Stimulated activated CD4-positive, alpha-beta T cell treated with anti-CD3 and anti-CD28 coated beads, Interleukin-2, amount 100 ng/mL, for 24 hours (primary cell): ENCODE measurements around the gene NINJ1.
A peak's percentile ranks its signal among the peaks of the same experiment; 100 is the strongest.
"Not testable (repeated sequence)": the region's sequence is repeated elsewhere in the genome, so short reads cannot be mapped to it uniquely, and the experiment has no call there.

Experiments used
- DNase-seq, 2 donors: peaks; one replicate each; pipeline ENCODE4 v3.0.0-alpha.2; 2020

Gene NINJ1

GRCh38 chr9:93118863-93119702 is 15.0 kb downstream of the NINJ1 start:
- no peak for DNase-seq

GRCh38 chr9:93117924-93118862 is 15.9 kb downstream of the NINJ1 start:
- no peak for DNase-seq

- not testable (repeated sequence) for DNase-seq
Measured at GRCh38 chr9:93117521-93117920, 16.5 kb downstream of the NINJ1 start.

GRCh38 chr9:93116072-93116961 is 17.7 kb downstream of the NINJ1 start:
- DNase-seq, result no peak

- no peak for DNase-seq
Measured at GRCh38 chr9:93115486-93116071, 18.5 kb downstream of the NINJ1 start.

GRCh38 chr9:93114984-93115335 is 19.1 kb downstream of the NINJ1 start:
- DNase-seq, result no peak

GRCh38 chr9:93114169-93114983 is 19.7 kb downstream of the NINJ1 start:
- DNase-seq, result no peak

- no peak for DNase-seq
Measured at GRCh38 chr9:93112864-93113389, 21.1 kb downstream of the NINJ1 start.

- DNase-seq, result no peak
Measured at GRCh38 chr9:93112116-93112863, 21.8 kb downstream of the NINJ1 start.

- DNase-seq, result no peak
Measured at GRCh38 chr9:93111371-93112115, 22.5 kb downstream of the NINJ1 start.

- DNase-seq, result no peak
Measured at GRCh38 chr9:93111001-93111370, 23.1 kb downstream of the NINJ1 start.

GRCh38 chr9:93110311-93110855 is 23.7 kb downstream of the NINJ1 start:
- DNase-seq, result no peak

- peak; percentile 61 to 67 for DNase-seq
Measured at GRCh38 chr9:93108291-93109041, 25.6 kb downstream of the NINJ1 start.

GRCh38 chr9:93107825-93108161 is 26.3 kb downstream of the NINJ1 start:
- no peak for DNase-seq

GRCh38 chr9:93107151-93107824 is 26.8 kb downstream of the NINJ1 start:
- DNase-seq, result no peak

- DNase-seq, result no peak
Measured at GRCh38 chr9:93105620-93106019, 28.4 kb downstream of the NINJ1 start.

GRCh38 chr9:93101086-93101485 is 33.0 kb downstream of the NINJ1 start:
- not testable (repeated sequence) for DNase-seq

- no peak for DNase-seq
Measured at GRCh38 chr9:93100276-93100636, 33.8 kb downstream of the NINJ1 start.
